GM12878 (cell line): ENCODE measurements around the gene APBB3. TPM values are rescaled to one million over a fixed set of nuclear protein-coding genes. Genes with fewer than 3 reads are reported as not detected.

Experiments used
- ATAC-seq: fragments of 200-7000 bp; cut with Tn5 transposase; 3 replicates; pipeline ENCODE4 v1.9.1; 2020; ENCODE audit warnings: mild to moderate bottlenecking, moderate library complexity
- BruUV-seq: library from RNA; stranded (reverse); fragments of 400-500 nt; replicated peaks from 2 replicates; lab custom pipeline; 2021; lab: Mats Ljungman, UMichigan
- CTCF ChIA-PET: fragments of 300-600 bp; sonication (Branson Sonifier 250); formaldehyde crosslinking; extraction: SDS; loops from one replicate; lab custom pipeline; 2021; ENCODE audit warnings: inconsistent platforms; lab: Yijun Ruan, JAX
- POLR2A ChIA-PET: fragments of 350-600 bp; formaldehyde crosslinking; extraction: SDS; loops from one replicate; lab custom pipeline; 2021; ENCODE audit warnings: inconsistent platforms; lab: Charles Lee
- RAD21 ChIA-PET: fragments of 300-600 bp; sonication (Branson Sonifier 250); formaldehyde crosslinking; loops from one replicate; lab custom pipeline; 2023; ENCODE audit warnings: antibody characterized with exemption; ENCODE audit not compliant: unreplicated experiment; lab: Charles Lee
- SMC1A ChIA-PET: fragments of 300-600 bp; sonication (Branson Sonifier 250); formaldehyde crosslinking; loops from one replicate; lab custom pipeline; 2023; ENCODE audit not compliant: unreplicated experiment, uncharacterized antibody; lab: Charles Lee
- DNase-seq: peaks from one replicate; pipeline ENCODE4 v3.0.0-alpha.2; 2011; ENCODE audit warnings: low read depth, low spot score
- FAIRE-seq: peaks from 3 replicates; lab custom pipeline; 2011; peaks lifted over from hg19 to GRCh38; lab: Jason Lieb, UNC
- H2AFZ ChIP-seq: 2 replicates; pipeline ENCODE4 v1.6.0; 2011; ENCODE audit warnings: low read depth, low read length, control low read depth; ENCODE audit not compliant: control insufficient read depth
- H3K27ac ChIP-seq: 2 replicates; pipeline ENCODE4 v1.5.1; 2011; ENCODE audit warnings: control low read depth; ENCODE audit not compliant: control insufficient read depth, insufficient read depth
- H3K27me3 ChIP-seq, 2 experiments: replicated peaks in 1 of 2; 2 replicates each; pipeline versions ENCODE4 v1.6.0 to v1.6.1; 2011; ENCODE audit warnings: low read length in 1 of 2; ENCODE audit not compliant: control insufficient read depth in 2 of 2, insufficient read depth in 2 of 2
- H3K36me3 ChIP-seq, 2 experiments: 2 replicates each; pipeline ENCODE4 v1.5.1; 2011; ENCODE audit warnings: low read length in 1 of 2; ENCODE audit not compliant: control insufficient read depth in 2 of 2, insufficient read depth in 2 of 2
- H3K4me1 ChIP-seq: 2 replicates; pipeline ENCODE4 v1.6.1; 2011; ENCODE audit warnings: mild to moderate bottlenecking, low read length, moderate library complexity, mixed read lengths; ENCODE audit not compliant: control insufficient read depth, insufficient read depth
- H3K4me2 ChIP-seq: 2 replicates; pipeline ENCODE4 v1.6.0; 2011; ENCODE audit warnings: control low read depth; ENCODE audit not compliant: control insufficient read depth, insufficient read depth
- H3K4me3 ChIP-seq: fragments of 200-600 bp; sonication (generic); 2 replicates; pipeline ENCODE4 v1.5.1; 2016
- H3K79me2 ChIP-seq: 2 replicates; pipeline ENCODE4 v1.6.0; 2011; ENCODE audit warnings: low read length; ENCODE audit not compliant: control insufficient read depth, insufficient read depth
- H3K9ac ChIP-seq: 2 replicates; pipeline ENCODE4 v1.8.0; 2011; ENCODE audit warnings: low read length, control low read depth, mixed read lengths; ENCODE audit not compliant: control insufficient read depth, insufficient read depth
- H3K9me3 ChIP-seq: replicated peaks from 3 replicates; pipeline ENCODE4 v1.5.1; 2011; ENCODE audit warnings: mild to moderate bottlenecking, low read length; ENCODE audit not compliant: control insufficient read depth, insufficient read depth
- H4K20me1 ChIP-seq: 2 replicates; pipeline ENCODE4 v1.6.0; 2011; ENCODE audit not compliant: control insufficient read depth, insufficient read depth
- BCL3 ChIP-seq: IDR thresholded peaks from 2 replicates; pipeline ENCODE4 v1.6.1; 2011; ENCODE audit warnings: borderline replicate concordance, low read depth, mild to moderate bottlenecking, moderate library complexity, low read length; ENCODE audit not compliant: insufficient read depth, poor library complexity, severe bottlenecking
- BHLHE40 ChIP-seq, 2 experiments: fragments of 450-650 bp in 1 of 2; IDR thresholded peaks; 2 replicates each; pipeline ENCODE4 v1.6.1; 2011 to 2017; ENCODE audit warnings: low read depth in 2 of 2, borderline replicate concordance in 1 of 2, improper control_type of control experiment in 1 of 2, low read length in 1 of 2, mild to moderate bottlenecking in 1 of 2
- CHD1 ChIP-seq: IDR thresholded peaks from 2 replicates; pipeline ENCODE4 v1.6.1; 2012; ENCODE audit warnings: low read depth, low read length, improper control_type of control experiment
- DPF2 ChIP-seq: fragments of 450-650 bp; IDR thresholded peaks from 2 replicates; pipeline ENCODE4 v1.6.1; 2017; ENCODE audit warnings: mild to moderate bottlenecking
- EED ChIP-seq: sonication (generic); IDR thresholded peaks from 2 replicates; pipeline ENCODE4 v1.6.1; 2016; ENCODE audit warnings: antibody characterized with exemption, low read depth
- EP300 ChIP-seq, 2 experiments: fragments of 150-350 bp in 1 of 2; IDR thresholded peaks; 2 replicates each; pipeline ENCODE4 v1.6.1; 2011 to 2012; ENCODE audit warnings: low read depth in 2 of 2, low read length in 2 of 2, borderline replicate concordance in 1 of 2, improper control_type of control experiment in 1 of 2, inconsistent platforms in 1 of 2; ENCODE audit not compliant: control insufficient read depth in 1 of 2
- HDGF ChIP-seq: fragments of 450-650 bp; IDR thresholded peaks from 2 replicates; pipeline ENCODE4 v1.6.1; 2016; ENCODE audit warnings: antibody characterized with exemption
- IKZF1 ChIP-seq: fragments of 450-650 bp; conservative IDR thresholded peaks from 2 replicates; pipeline ENCODE4 v1.6.1; 2017; ENCODE audit warnings: antibody characterized with exemption, mild to moderate bottlenecking
- IRF4 ChIP-seq: IDR thresholded peaks from 2 replicates; pipeline ENCODE4 v1.6.1; 2011; ENCODE audit warnings: low read depth, low read length
- NR2C1 ChIP-seq: fragments of 450-650 bp; IDR thresholded peaks from 2 replicates; pipeline ENCODE4 v1.6.1; 2017; ENCODE audit warnings: antibody characterized with exemption, mild to moderate bottlenecking, moderate library complexity
- PAX5 ChIP-seq: IDR thresholded peaks from 2 replicates; pipeline ENCODE4 v1.6.1; 2011; ENCODE audit warnings: low read depth, low read length, borderline replicate concordance
- RELA ChIP-seq: fragments of 450-650 bp; IDR thresholded peaks from 2 replicates; pipeline ENCODE4 v1.8.0; 2014; ENCODE audit warnings: borderline replicate concordance; ENCODE audit not compliant: partially characterized antibody
- SP1 ChIP-seq: IDR thresholded peaks from one replicate; pipeline ENCODE4 v1.6.1; 2011; ENCODE audit warnings: low read depth, low read length
- STAT3 ChIP-seq: IDR thresholded peaks from 2 replicates; pipeline ENCODE4 v1.6.1; 2011; ENCODE audit warnings: low read depth, low read length, improper control_type of control experiment
- TCF12 ChIP-seq: IDR thresholded peaks from 2 replicates; pipeline ENCODE4 v1.6.1; 2011; ENCODE audit warnings: low read depth, mild to moderate bottlenecking, low read length
- ZBTB11 ChIP-seq: fragments of 450-650 bp; formaldehyde crosslinking; IDR thresholded peaks from 2 replicates; pipeline ENCODE4 v1.5.0; 2022; ENCODE audit warnings: mild to moderate bottlenecking, missing genetic modification characterization
- WGBS: methylation state at CpG from one replicate; pipeline ENCODE4 v1.1.6; 2016; ENCODE audit warnings: low lambda C conversion rate; ENCODE audit not compliant: insufficient replicate concordance, insufficient coverage; ENCODE audit errors: missing lambda C conversion rate; 5-methylcytosine and 5-hydroxymethylcytosine counted together
- in situ Hi-C: fragments of 300-500 bp; cut with MboI; formaldehyde crosslinking; loops from 9 replicates; pipeline ENCODE4 v1.14.3; 2018; ENCODE audit warnings: mixed read lengths
- intact Hi-C: fragments of 100-400 bp; cut with micrococcal nuclease; formaldehyde crosslinking; loops from one replicate; pipeline ENCODE4 v1.14.2; 2022; ENCODE audit not compliant: unreplicated experiment
- polyA plus RNA-seq, 11 experiments: library from polyadenylated mRNA; depleted of rRNA in 4 of 11; unstranded in 6 of 11; stranded (reverse) in 5 of 11; fragments of >200 nt; fragmentation: Nextera tagmentation in 4 of 11; fragmentation: Illumina TruSeq in 1 of 11; extraction: Ambion mirVana in 4 of 11; extraction: Trizol in 1 of 11; gene quantifications; 1 replicate in 1 of 11; 2 replicates in 10 of 11; pipeline versions ENCODE4 v1.2.1 to v1.2.3, GENCODE V29; 2011 to 2016; ENCODE audit warnings: inconsistent platforms in 2 of 11, missing spikeins in 2 of 11, low read depth in 1 of 11
- total RNA-seq, 4 experiments: library from RNA; depleted of rRNA in 3 of 4; stranded (reverse); fragments of >200 nt in 3 of 4; fragmentation: Illumina TruSeq in 1 of 4; extraction: Trizol in 1 of 4; gene quantifications; 2 replicates each; pipeline versions ENCODE4 v1.2.1 to v1.2.3, GENCODE V29; 2013 to 2021

Gene APBB3
- total and polyA plus RNA-seq, 10 of the 15 experiments (the other 5 are each of a cell fraction or from before 2014, with no cell fraction given), result 0.35 to 33.3 (median 14.3) TPM

GRCh38 chr5:140547508-140548299 lies 16.7 kb downstream of the APBB3 start, which contains the start of gene EIF4EBP3:
EIF4EBP3 (plus strand) TSS chr5:140547662; CDS start chr5:140547738, 76 bp downstream.
- H2AFZ ChIP-seq, result peak within 1 kb of the TSS; percentile 82
- SMC1A ChIA-PET, result interaction anchor here (0.8 to 2.3 kb wide), 18 partner anchors 9 to 172 kb away, joined by 3 to 11 read pairs (median 4); partner anchors contain the start of genes HARS1, HARS2 and SRA1
- CTCF ChIA-PET, result interaction anchor here (0.6 to 2.4 kb wide), 18 partner anchors 8 to 226 kb away, joined by 3 to 9 read pairs (median 4); partner anchors contain the start of genes IK, NDUFA2, SRA1 and TMCO6
- FAIRE-seq (peak; percentile 90), DNase-seq (peak; percentile 47), ATAC-seq (peak; percentile 99)
- H3K4me3 ChIP-seq, result peak within 1 kb of the TSS; percentile 66
- H3K4me1 ChIP-seq, result peaks cover 19% of the 10 kb centered on the region
- peak within 1 kb of the TSS; percentile 66 for H3K9ac ChIP-seq
- H3K36me3 ChIP-seq, result peaks cover 18 to 29% of the 10 kb centered on the region in 2 experiments
- H3K9me3 ChIP-seq, result no peaks in the 10 kb centered on the region
- POLR2A ChIA-PET, result interaction anchor here (0.7 to 3.0 kb wide), 12 partner anchors 9 to 172 kb away, joined by 3 to 23 read pairs (median 5); partner anchors contain the start of genes ANKHD1, APBB3 and SRA1
- RAD21 ChIA-PET, result interaction anchor here (0.7 to 2.1 kb wide), 13 partner anchors 8 to 201 kb away, joined by 3 to 7 read pairs (median 3); partner anchors contain the start of genes APBB3, HBEGF, IK and NDUFA2
- no peaks in the 10 kb centered on the region for H4K20me1 ChIP-seq
- in situ Hi-C loops (no loop called here), intact Hi-C loops (no loop called here)
- H3K27me3 ChIP-seq, result no peaks in the 10 kb centered on the region
- H3K27ac ChIP-seq, result peak within 1 kb of the TSS; percentile 77
- H3K4me2 ChIP-seq, result peak within 1 kb of the TSS; percentile 100
- 5% methylated on average over 50 of the region's 52 CpGs for WGBS
- TSS peak; percentile 52 for BruUV-seq
- peaks cover 2% of the 10 kb centered on the region for H3K79me2 ChIP-seq
- TF ChIP-seq ZBTB11 (CRISPR knock-in tag) (no peak), PAX5 (peak; percentile 42; the same call in 1 of the 2 replicates), TCF12 (0 out of 2 replicates have a peak, but pooled peaks have one; percentile 33), HDGF (peak; percentile 85; the same call in 1 of the 2 replicates), CHD1 (no peak), EP300 (IDR thresholded peaks at IDR 0.05; ENCODE audit: borderline replicate concordance in 1 of 2, control insufficient read depth in 1 of 2, low read depth in 2 of 2, low read length in 2 of 2) (no peak), STAT3 (no peak), DPF2 (peak; percentile 92), BCL3 (peak; percentile 78), RELA (peak; percentile 27), IKZF1 (no peak; the same call in 1 of the 2 replicates), EED (0 out of 2 replicates have a peak, but pooled peaks have one; percentile 26), IRF4 (no peak), SP1 (peak; percentile 57), BHLHE40 (IDR thresholded peaks at IDR 0.05; ENCODE audit: borderline replicate concordance in 1 of 2, low read depth in 2 of 2, low read length in 1 of 2) (peak; percentile 65 to 83; a peak in 3 of 4 replicates), NR2C1 (no peak)
